HG03045 (cell line): ENCODE data around the gene OTOGL.
"Not testable (repeated sequence)": the region's sequence is repeated elsewhere in the genome, so short reads cannot be mapped to it uniquely, and the experiment has no call there.

Experiments
- ATAC-seq: cut with Tn5 transposase; IDR thresholded peaks from one replicate; pipeline ENCODE4 v1.9.1; 2021; ENCODE audit warnings: mild to moderate bottlenecking, moderate library complexity; ENCODE audit not compliant: unreplicated experiment

OTOGL gene

DNA sequence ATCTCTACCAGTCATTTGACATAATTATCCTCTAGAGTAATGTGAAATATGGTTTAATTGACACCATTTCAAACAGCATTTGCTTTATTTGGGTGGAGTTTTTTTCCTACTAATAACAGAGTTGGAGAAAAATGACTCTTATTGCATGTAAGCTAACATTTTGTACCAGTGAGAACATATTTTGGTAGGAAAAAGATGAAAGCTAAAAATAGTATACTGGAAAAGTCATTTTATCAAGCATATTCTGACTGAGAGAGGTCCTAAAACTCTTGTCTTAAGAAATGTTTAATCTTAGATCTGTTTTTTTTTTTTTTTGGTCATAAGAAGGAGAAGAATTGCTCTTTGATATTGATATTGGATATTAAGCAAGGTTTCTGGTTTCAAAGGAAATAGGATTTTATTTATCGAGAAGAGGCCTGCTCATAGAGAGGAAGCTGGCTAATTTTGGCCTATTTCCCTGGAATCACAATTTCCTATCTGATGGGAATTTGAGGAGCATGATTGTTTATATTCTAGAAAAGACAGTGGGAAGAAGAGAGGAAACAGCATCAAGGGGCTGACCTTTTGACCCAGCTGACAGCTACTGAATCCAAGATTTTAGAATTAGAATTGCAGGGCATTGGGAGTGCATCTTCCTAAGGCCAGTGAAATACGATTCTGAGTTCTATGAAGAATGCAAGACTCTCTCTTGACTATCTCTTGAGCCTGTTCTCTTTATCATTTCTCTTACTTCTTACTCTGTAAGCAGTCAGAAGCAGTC, 19.4 kb downstream of the OTOGL start:
- ATAC-seq, result no peak

DNA sequence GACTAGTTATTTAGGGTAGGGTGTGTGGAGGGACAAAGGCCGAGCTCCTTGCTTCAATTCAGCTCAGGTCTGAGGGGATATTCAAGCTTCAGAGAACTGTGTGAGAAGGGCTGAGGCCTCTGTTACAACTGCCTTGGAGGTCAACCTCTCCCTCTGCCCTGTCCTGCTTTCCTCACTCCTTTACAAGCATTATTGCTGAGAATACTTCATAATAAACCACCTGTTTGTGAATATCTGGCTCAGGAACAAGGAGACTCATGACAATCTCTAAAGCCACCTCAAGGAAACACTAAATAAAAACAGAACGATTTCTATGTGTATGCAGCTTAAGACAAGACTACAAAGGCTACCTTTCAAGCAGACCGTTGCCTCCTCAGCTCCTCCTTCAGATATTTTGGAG, 21.7 kb downstream of the OTOGL start:
- ATAC-seq, result no peak

DNA sequence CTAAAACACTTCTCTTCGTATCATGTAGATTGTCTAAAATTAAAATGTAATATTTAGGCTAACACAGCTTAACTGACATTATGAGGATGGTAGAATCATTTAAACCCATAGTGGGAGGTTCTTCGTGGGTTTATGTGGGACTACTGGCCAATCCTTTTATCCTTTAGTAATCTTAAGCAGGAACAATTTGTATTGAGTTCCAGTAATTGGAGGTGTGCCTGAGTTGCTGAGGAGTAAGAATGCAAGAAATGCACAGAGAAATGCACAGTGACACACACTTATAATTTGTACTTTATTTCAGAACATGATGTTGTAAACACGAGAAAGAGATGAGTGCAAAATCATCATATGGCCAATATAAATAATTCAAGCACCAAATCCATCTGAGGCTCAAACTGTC, 22.3 kb downstream of the OTOGL start:
- no peak for ATAC-seq

DNA sequence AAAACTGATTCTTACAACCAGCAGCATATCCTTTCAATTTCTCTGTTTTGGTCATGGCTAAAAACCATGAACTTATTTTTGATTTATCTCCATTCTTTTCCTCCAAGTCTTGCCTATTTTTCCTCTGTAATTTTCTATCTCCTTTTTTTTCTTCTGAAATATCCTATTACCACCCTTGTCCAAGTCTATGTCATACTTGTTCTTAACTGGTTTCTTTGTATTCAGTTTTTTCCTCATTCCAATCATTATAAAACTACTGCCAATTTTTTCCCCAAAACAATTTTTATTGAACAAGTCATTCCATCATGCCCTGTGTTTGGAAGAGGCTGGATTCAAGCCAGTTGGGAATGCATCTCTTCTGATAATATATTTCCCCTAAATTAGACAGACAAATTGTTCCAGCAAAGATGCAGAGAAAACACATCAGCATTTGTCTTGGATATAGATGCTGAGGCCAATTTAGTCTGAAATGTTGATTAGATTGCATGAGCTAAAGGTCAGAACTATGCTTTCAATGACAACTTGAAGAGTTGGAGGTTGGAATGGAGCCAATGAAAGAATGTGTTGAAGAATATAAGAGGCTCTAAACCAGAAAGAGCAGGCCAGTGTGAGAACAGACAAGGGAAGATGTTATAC, 30.7 kb downstream of the OTOGL start:
- no peak for ATAC-seq

DNA sequence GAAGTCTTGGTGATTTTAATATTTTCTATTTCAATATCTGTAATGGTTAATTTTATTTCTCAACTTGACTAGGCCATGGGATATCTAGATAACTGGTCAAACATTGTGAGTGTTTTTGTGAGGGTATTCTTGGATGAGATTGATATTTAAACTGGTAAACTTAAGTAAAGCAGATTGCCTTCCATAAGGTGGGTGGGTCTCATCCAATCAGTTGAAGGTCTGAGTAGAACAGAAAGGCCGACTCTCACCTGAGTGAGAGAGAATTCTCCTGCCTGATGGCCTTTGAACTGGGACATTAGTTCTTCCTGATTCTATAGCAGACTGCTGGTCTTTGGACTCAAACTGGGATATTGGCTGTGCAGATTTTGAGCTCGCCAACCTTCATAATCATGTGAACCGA, 36.3 kb downstream of the OTOGL start:
- ATAC-seq, result no peak

DNA sequence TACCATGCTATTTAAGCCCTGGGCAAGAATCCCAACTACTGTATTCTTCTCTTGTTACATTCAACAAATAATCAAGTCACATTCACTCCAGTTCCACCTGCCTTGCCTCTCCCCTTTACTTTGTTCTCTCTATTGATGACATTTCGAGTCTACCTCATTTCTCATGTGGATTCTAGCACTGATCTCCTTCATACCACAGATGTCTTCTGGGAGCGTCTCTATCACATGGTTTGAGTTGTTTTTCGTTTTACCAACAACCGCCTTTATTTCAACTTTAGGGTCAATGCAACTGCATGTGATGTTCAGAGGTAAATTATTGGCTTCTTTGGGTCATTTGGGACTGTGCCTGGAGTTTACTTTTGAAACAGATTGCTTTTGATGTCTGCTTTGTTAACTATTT, 40.7 kb downstream of the OTOGL start:
- no peak for ATAC-seq

DNA sequence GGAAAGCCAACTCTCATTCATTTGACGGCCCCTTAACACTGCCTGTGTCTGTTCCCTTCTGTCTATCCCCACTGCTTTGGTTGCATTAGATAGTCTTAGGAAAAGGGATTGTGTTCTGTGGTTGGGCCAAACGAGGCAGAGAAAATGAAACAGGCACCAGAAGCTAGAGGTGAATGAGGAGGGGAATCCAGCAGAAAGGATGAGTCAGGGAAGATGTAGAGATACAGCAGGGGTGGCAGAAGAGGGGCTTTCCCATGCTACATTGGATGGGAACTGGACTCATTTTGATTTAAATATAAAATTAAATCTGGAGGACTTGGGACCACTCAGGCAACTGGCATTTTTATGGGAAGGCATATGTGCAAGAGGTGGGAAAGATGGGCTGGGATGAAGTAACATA, 43.3 kb downstream of the OTOGL start:
- no peak for ATAC-seq

DNA sequence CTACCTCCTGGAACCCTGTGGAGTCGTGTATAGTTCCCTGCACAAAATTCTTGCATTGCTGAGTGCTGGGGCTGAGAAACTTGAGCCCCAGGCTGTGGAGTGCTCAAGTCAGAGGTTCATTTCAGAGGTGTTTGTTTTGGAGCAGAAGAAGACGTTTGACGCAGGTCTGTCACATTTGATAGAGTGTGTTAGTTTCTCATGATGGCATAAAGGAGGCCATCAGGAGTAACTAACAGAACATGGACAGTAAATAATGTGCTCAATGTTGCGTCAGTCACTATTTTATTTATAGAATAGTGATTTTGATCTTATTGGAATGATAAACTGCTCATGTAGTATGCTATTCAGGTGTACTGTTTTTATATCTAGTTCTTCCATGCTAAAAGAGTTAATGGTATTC, 44.2 kb downstream of the OTOGL start:
- ATAC-seq, result no peak

DNA sequence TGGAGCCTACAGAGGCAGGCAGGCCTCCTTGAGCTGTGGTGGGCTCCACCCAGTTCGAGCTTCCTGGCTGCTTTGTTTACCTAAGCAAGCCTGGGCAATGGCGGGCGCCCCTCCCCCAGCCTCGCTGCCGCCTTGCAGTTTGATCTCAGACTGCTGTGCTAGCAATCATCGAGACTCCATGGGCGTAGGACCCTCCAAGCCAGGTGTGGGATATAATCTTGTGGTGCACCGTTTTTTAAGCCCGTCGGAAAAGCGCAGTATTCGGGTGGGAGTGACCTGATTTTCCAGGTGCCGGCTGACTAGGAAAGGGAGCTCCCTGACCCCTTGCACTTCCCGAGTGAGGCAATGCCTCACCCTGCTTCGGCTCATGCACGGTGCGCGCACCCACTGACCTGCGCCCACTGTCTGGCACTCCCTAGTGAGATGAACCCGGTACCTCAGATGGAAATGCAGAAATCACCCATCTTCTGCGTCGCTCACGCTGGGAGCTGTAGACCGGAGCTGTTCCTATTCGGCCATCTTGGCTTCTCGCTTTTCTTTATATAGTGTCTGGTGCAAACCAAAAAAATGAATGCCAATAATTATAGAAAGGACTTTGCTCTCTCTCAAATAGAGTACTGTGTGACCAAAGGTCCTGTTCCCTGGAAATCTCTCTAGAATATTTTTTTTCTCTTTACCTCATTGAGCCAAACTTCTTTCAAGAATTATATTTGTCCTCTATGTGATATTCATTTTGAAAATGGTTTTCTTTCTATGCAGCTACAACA, 50.4 kb downstream of the OTOGL start:
- not testable (repeated sequence) for ATAC-seq

DNA sequence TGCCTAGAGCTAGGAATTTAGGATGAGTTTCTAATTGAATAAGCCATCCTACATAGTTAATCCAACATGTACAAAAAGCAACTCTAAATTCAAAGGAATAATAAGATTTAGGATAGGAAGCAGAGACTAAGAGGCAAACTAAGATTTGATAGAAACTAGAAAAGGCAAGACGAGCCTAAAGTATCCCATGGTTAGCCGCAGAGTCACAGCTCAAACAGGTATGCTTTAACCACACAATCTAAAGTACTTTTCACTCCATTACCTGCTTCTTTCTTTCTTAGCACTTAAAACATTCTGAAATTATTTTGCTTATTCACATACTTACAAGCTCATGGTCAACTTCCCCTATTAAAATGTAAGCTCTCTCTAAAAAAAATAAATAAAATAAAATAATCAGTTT, 51.8 kb downstream of the OTOGL start:
- ATAC-seq, result no peak

DNA sequence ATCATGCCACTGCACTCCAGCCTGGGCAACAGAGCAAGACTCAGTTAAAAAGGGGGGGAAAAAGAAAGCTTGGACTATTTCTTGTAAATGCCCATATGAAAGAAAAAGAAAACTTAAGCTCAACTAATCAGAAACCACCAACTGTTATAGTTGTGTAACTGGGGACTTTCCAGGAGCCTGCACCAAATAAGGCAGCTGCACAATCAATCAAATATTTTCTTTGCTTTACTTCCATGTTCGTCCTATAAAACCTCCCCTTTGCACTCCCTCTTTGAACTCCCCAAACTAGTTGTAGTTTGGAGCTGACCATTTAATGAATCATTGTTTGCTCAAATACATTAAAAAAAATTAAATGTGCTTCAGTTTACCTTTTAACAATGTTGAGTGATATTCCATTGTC, 54.9 kb downstream of the OTOGL start:
- ATAC-seq, result peak; percentile 50

DNA sequence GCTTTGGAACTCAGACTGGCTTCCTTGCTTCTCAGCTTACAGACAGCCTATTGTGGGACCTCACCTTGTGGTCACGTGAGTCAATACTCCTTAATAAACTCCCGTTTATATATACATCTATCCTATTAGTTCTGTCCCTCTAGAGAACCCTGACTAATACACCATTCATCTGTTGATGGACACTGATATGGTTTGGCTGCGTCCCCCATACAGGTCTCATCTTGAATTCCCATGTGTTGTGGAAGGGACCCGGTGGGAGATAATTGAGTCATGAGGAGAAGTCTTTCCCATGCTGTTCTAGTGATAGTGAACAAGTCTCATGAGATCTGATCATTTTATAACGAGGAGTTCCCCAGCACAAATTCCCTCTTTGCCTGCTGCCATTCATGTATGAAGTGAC, 57.0 kb downstream of the OTOGL start:
- ATAC-seq, result no peak

DNA sequence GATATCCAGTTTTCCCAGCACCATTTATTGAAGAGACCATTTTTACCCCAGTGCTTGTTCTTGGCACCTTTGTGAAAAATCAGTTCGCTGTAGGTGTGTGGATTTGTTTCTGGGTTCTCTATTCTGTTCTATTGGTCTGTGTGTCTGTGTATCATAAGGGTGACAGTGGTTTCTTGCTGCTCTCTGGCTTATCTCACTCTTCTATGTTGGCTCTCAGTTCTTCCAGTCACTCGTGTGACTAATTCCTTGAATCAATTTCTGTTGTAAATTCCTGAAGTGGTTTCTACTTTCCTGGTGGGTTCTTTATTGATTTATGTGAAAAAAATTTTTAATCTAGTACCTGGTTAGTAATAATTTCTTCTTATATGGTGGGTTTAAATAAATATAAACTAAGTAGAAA, 58.3 kb downstream of the OTOGL start:
- ATAC-seq, result no peak

DNA sequence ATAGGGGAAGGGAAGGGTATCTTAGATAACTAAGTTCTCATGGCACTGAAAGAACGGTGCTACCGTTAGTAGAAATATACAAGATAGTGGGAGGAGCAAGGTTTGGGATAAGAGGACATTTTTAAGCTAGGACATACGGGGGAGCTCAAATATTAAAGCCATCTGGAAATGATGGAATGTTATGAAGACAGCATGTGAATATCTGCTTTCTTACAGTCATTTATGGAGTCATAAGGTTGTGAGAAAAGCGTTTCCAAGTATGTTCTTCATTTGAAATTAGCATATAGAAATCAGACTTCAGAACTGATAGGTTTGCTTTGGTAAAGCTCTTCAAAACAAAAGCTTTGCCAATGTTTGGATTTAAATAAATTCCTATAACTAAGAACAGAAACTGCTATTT, 62.3 kb downstream of the OTOGL start:
- no peak for ATAC-seq

DNA sequence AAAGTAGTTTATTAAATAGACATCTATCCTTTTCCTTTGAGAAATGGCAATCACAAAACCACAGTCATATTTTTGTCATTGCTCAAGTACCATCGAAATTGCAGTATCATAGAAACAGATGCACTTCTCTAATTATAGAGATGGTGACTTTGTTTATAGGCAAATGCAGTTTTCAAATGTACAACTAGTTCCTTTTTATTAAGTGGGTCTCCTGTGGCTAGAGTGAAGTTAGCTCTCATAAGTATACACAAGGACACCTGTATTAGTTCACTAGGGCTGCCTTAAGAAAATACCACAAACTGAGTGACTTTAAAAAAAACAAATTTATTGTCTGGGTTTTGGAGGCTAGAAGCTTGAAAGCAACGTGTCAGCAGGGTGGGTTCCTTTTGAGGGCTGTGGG, 62.8 kb downstream of the OTOGL start:
- no peak for ATAC-seq

DNA sequence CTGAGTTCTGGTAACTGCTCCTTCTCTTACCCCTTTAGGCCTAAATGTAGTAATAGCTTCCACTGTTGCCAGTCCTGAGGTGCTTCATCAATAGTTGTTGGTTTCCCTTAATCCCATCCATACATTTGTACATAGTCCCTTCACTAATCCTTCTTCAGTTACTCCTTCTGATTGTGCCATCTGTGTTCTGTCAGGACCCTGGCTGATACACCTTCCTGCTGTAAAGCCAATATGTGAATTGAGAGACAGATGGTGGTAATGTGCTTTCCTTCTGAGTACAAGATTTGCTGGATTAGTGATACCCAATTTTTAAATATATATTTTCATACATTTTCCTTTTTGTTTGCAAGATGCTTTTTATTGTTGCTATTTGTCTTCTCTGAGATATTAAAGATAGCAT, 66.4 kb downstream of the OTOGL start:
- no peak for ATAC-seq

DNA sequence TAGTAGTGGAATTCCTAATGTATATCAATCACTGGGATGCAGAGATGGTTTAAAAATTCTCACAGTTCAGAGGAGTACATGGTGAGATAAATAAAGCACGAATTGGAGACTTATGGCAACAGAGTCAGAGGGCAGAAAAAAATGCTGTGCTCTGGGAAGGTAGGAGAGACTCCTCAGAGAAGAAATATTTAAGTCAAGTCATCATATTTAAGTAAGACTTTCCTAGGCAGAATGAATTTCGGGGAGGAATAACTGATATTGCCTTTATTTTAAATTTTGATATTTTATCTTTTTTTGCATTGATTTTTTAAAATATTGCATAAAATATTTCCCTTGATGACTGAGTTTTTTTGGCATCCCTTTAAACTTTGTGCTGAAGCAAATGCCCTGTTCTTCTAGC, 67.4 kb downstream of the OTOGL start:
- no peak for ATAC-seq

DNA sequence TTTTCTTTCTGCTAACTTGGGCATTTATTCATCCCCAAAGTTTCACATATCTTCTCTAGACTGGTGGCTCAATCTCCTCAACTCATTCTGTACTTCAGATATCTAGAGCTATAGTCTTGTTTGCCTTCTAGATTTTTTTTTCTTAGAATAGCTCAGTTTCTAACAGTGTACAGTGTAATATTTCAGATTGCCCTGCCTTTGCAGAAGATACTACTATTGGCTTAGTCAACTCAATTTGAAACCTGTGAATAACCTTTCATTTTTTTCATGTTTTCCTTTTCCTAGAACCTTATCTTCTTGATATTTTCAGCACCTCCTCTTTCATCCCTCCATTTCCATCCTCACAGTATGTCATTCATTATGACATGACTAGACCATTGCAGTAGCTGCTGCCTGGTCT, 69.6 kb downstream of the OTOGL start:
- ATAC-seq, result no peak

DNA sequence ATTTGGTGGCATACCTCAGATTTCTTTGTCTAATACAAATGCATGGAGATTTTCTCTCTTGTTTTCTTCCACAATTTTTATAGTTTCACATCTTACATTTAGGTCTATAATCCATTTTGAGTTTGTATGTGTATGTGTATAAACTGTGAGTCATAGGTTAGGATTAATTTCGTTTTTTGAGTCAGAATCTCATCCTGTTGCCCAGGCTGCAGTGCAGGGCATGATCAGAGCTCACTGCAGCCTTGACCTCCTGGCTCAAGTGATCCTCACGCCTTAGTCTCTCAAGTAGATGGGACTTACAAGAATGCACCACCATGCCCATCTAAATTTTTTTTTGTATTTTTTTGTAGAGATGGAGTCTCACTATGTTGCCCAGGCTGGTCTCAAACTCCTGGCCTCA, 71.6 kb downstream of the OTOGL start:
- no peak for ATAC-seq

DNA sequence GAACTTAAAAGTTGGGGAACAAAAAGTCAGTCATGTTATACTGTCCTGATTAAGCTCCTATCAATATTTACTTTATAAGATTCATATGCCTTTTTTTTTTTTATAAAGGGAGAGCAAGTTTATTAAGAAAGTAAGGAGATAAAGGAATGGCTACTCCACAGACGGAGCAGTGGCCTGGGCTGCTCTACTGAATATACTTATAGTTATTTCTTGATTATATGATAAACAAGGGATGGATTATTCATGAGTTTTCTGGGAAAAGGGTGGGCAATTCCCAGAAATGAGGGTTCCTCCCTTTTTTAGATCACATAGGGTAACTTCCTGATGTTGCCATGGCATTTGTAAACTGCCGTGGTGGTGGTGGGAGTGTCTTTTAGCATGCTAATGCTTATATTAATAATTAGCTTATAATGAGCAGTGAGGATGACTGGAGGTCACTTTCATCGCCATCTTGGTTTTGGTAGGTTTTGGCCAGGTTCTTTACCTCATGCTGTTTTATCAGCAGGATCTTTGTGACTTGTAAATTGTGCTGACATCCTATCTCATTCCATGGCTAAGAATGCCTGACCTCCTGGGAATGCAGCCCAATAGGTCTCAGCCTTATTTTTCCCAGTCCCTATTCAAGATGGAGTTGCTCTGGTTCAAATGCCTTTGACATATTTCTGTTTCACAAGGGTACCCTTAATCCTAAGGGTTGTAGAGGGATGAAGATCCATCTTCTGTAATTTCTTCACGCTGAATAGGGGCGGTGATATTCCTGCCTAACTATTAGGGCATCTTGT, 73.9 kb downstream of the OTOGL start:
- no peak for ATAC-seq

DNA sequence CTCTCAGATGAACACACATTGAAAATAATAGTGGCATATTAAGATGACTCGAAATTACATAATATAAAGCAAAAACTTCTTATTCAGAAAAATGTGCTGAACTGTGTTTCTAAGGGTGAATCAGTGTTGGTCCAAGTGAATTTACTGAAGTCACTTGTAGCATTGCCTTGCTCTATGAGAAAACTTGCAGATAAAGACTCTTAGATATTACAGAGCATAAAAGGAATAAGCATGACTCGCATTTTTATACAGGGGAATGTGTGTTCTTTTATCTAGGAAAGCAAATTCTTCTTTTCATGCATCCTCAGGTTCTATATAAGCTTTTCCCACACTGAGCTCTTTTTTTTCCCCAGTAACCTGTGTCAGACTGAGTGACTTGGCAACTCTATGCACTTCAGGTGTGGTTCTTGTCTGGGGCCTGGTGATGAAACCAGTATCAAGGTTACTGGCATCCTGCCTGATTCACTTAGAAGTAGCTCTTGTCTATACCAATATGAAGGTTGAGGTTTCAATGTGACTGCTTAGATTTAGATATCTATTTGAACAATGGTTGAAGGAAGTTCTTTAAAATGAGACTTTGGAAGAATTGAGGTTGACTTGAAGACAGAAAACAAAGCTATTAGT, 76.1 kb downstream of the OTOGL start:
- no peak for ATAC-seq
